GM23248 (cell line): ENCODE measurements around the gene PCSK9.

ENCODE experiments used
- EZH2 ChIP-seq: fragments of 200-600 bp; sonication (generic); IDR thresholded peaks from 2 replicates; pipeline ENCODE4 v1.6.1; 2018; ENCODE audit warnings: antibody characterized with exemption, mild to moderate bottlenecking; ENCODE audit not compliant: insufficient read depth, poor library complexity, severe bottlenecking
- EZH2phosphoT487 ChIP-seq: fragments of 200-600 bp; sonication (generic); IDR thresholded peaks from 2 replicates; pipeline ENCODE4 v1.6.1; 2018; ENCODE audit warnings: antibody characterized with exemption, moderate library complexity, mild to moderate bottlenecking, low read depth; ENCODE audit not compliant: insufficient read depth

DNA sequence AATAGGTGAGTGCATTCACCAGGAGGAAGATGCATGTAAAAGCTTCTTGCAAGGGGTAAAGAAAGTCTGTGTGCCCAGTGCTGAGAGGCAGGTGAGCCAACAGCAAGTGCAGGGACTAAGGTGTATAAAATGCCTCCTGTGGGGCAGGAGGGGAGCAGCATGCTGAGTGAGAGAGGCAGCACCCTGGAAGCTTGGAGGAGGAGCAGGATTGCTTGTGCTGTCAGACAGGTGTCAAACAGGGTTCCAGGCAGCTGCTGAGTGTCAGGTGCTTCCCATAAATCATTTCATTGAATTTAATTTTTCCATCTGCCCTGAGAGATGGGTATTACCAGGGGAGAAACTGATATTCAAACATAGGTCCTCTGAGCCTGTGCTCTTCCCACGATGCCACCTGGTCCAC is 26.7 kb upstream of the PCSK9 start:
- TF ChIP-seq EZH2 (no peak), EZH2phosphoT487 (no peak)
